K562 (cell line): ENCODE measurements around the gene PAPOLB. TPM values are rescaled to one million over a fixed set of nuclear protein-coding genes. Genes with fewer than 3 reads are reported as not detected.

Experiments
- ATAC-seq: fragments of 200-7000 bp; cut with Tn5 transposase; 3 replicates; pipeline ENCODE4 v1.9.1; 2020; ENCODE audit warnings: moderate library complexity
- BruUV-seq: library from RNA; stranded (reverse); fragments of 400-500 nt; replicated peaks from 2 replicates; lab custom pipeline; 2021; lab: Mats Ljungman, UMichigan
- CTCF ChIA-PET: fragments of 300-600 bp; formaldehyde crosslinking; extraction: SDS; loops from one replicate; lab custom pipeline; 2021; ENCODE audit warnings: low intra/inter-chr PET ratio; lab: Yijun Ruan, JAX
- POLR2A ChIA-PET: fragments of 300-600, 350-650 bp; sonication (Branson Sonifier 250); formaldehyde crosslinking; extraction: SDS; loops from one replicate; lab custom pipeline; 2021; ENCODE audit warnings: antibody characterized with exemption, inconsistent platforms; lab: Yijun Ruan, JAX
- DNase-seq, 4 experiments: peaks; one replicate each; pipeline versions ENCODE4 v3.0.0 to v3.0.0-alpha.2; 2011 to 2018; ENCODE audit warnings: low spot score in 3 of 4, mixed read lengths in 3 of 4; ENCODE audit errors: extremely low read depth in 1 of 4
- FAIRE-seq: peaks from 2 replicates; lab custom pipeline; 2011; peaks lifted over from hg19 to GRCh38; lab: Jason Lieb, UNC
- H2AFZ ChIP-seq: 2 replicates; pipeline ENCODE4 v1.6.0; 2011; ENCODE audit warnings: low read depth, low read length, control low read depth, inconsistent platforms
- H3K27ac ChIP-seq: fragments of 200-600 bp; 3 replicates; pipeline ENCODE4 v1.8.0; 2011; ENCODE audit warnings: low read depth, mild to moderate bottlenecking, control low read depth, inconsistent platforms, low read length, moderate library complexity, mixed read lengths; ENCODE audit errors: extremely low read depth
- H3K27me3 ChIP-seq, 2 experiments: fragments of 300-600 bp in 1 of 2; 2 replicates in 1 of 2; 3 replicates in 1 of 2; pipeline versions ENCODE4 v1.6.0 to v1.8.0; 2011; ENCODE audit warnings: inconsistent platforms in 2 of 2, low read length in 2 of 2, mild to moderate bottlenecking in 1 of 2, mixed read lengths in 1 of 2, moderate library complexity in 1 of 2; ENCODE audit not compliant: control insufficient read depth in 2 of 2, insufficient read depth in 2 of 2
- H3K36me3 ChIP-seq: fragments of 300-600 bp; 3 replicates; pipeline ENCODE4 v1.8.0; 2011; ENCODE audit warnings: mild to moderate bottlenecking, low read length, inconsistent platforms; ENCODE audit not compliant: control insufficient read depth, insufficient read depth
- H3K4me1 ChIP-seq, 2 experiments: fragments of 200-600 bp in 1 of 2; replicated peaks in 1 of 2; 2 replicates in 1 of 2; 3 replicates in 1 of 2; pipeline versions ENCODE4 v1.5.1 to v1.8.0; 2011; ENCODE audit warnings: inconsistent platforms in 2 of 2, low read length in 2 of 2, mild to moderate bottlenecking in 1 of 2, mixed read lengths in 1 of 2, moderate library complexity in 1 of 2; ENCODE audit not compliant: control insufficient read depth in 2 of 2, insufficient read depth in 2 of 2
- H3K4me2 ChIP-seq: 2 replicates; pipeline ENCODE4 v1.6.1; 2011; ENCODE audit warnings: low read length, control low read depth, inconsistent platforms, mixed read lengths; ENCODE audit not compliant: insufficient read depth
- H3K4me3 ChIP-seq: fragments of 200-600 bp; sonication (generic), shearing (Covaris generic); 2 replicates; pipeline ENCODE4 v1.5.1; 2016; ENCODE audit warnings: control low read depth, inconsistent platforms
- H3K79me2 ChIP-seq: fragments of 200-600 bp; 3 replicates; pipeline ENCODE4 v1.8.0; 2011; ENCODE audit warnings: low read length, inconsistent platforms; ENCODE audit not compliant: control insufficient read depth, insufficient read depth
- H3K9ac ChIP-seq, 2 experiments: 2 replicates each; pipeline versions ENCODE4 v1.6.0 to v1.6.1; 2011; ENCODE audit warnings: low read depth in 2 of 2, low read length in 2 of 2, control low read depth in 1 of 2, inconsistent platforms in 1 of 2, mild to moderate bottlenecking in 1 of 2, mixed read lengths in 1 of 2; ENCODE audit not compliant: insufficient read depth in 1 of 2
- H3K9me1 ChIP-seq: one replicate; pipeline ENCODE4 v1.6.0; 2011; ENCODE audit warnings: inconsistent platforms, mild to moderate bottlenecking, low read length, moderate library complexity; ENCODE audit not compliant: control insufficient read depth, insufficient read depth
- H3K9me3 ChIP-seq: replicated peaks from 2 replicates; pipeline ENCODE4 v1.5.1; 2011; ENCODE audit warnings: low read depth, low read length, inconsistent platforms; ENCODE audit not compliant: control insufficient read depth, insufficient read depth
- H4K20me1 ChIP-seq: replicated peaks from 2 replicates; pipeline ENCODE4 v1.6.1; 2011; ENCODE audit warnings: low read length, inconsistent platforms, mixed read lengths; ENCODE audit not compliant: control insufficient read depth, insufficient read depth
- CUX1 ChIP-seq: fragments of 200-800 bp; sonication (Bioruptor generic); IDR thresholded peaks from 2 replicates; pipeline ENCODE4 v1.6.1; 2016; ENCODE audit warnings: missing genetic modification characterization, missing compliant biosample characterization
- GMEB1 ChIP-seq: fragments of 250-450 bp; sonication (Bioruptor Pico); IDR thresholded peaks from 2 replicates; pipeline ENCODE4 v1.4.0; 2020; ENCODE audit warnings: mild to moderate bottlenecking
- GTF2E2 ChIP-seq: fragments of 200-800 bp; sonication (Bioruptor generic); IDR thresholded peaks from 2 replicates; pipeline ENCODE4 v1.6.1; 2016; ENCODE audit warnings: missing genetic modification characterization, missing compliant biosample characterization
- MXD1 ChIP-seq: fragments of 250-450 bp; sonication (Bioruptor Pico); IDR thresholded peaks from 2 replicates; pipeline ENCODE4 v1.8.0; 2021; ENCODE audit warnings: borderline replicate concordance, mild to moderate bottlenecking, moderate library complexity; ENCODE audit not compliant: poor library complexity, severe bottlenecking
- RFX5 ChIP-seq: IDR thresholded peaks from 2 replicates; pipeline ENCODE4 v1.6.1; 2011; ENCODE audit warnings: low read depth, mild to moderate bottlenecking, improper control_type of control experiment, low read length
- SMARCC2 ChIP-seq: fragments of 450-650 bp; IDR thresholded peaks from 2 replicates; pipeline ENCODE4 v1.6.1; 2017; ENCODE audit warnings: antibody characterized with exemption, moderate library complexity, mild to moderate bottlenecking, low read depth
- TAF1 ChIP-seq: IDR thresholded peaks from 2 replicates; pipeline ENCODE4 v1.6.1; 2011; ENCODE audit warnings: mild to moderate bottlenecking, low read length, moderate library complexity; ENCODE audit not compliant: insufficient read depth, control insufficient read depth, severe bottlenecking; ENCODE audit errors: extremely low read depth
- ZFP36 ChIP-seq: fragments of 150-350 bp; IDR thresholded peaks from 2 replicates; pipeline ENCODE4 v1.6.1; 2018; ENCODE audit warnings: low read length, low read depth; ENCODE audit not compliant: partially characterized antibody
- WGBS: fragments of 100-300 bp; shearing (Covaris generic); methylation state at CpG from one replicate; pipeline ENCODE4 v1.1.6; 2016; ENCODE audit warnings: low coverage, mixed read lengths; ENCODE audit not compliant: insufficient coverage; ENCODE audit errors: missing lambda C conversion rate; 5-methylcytosine and 5-hydroxymethylcytosine counted together
- in situ Hi-C: fragments of 300-500 bp; cut with MboI; formaldehyde crosslinking; loops from 4 replicates; pipeline ENCODE4 v1.15.0; 2018; ENCODE audit warnings: inconsistent platforms, mixed read lengths
- intact Hi-C: fragments of 100-400 bp; cut with micrococcal nuclease; formaldehyde crosslinking; loops from 2 replicates; pipeline ENCODE4 v1.14.2; 2022
- polyA plus RNA-seq, 8 experiments: library from polyadenylated mRNA; depleted of rRNA in 4 of 8; stranded (reverse) in 5 of 8; unstranded in 3 of 8; fragments of >200 nt; fragmentation: Nextera tagmentation in 2 of 8; fragmentation: Illumina TruSeq in 1 of 8; extraction: Ambion mirVana in 2 of 8; extraction: Trizol in 1 of 8; gene quantifications; 2 replicates each; pipeline versions ENCODE4 v1.2.1 to v1.2.3, GENCODE V29; 2011 to 2014; ENCODE audit warnings: inconsistent platforms in 1 of 8, missing spikeins in 1 of 8
- total RNA-seq, 7 experiments: library from RNA; depleted of rRNA in 6 of 7; stranded (reverse); fragments of >200 nt in 6 of 7; fragmentation: Illumina TruSeq in 2 of 7; extraction: Trizol in 2 of 7; gene quantifications; 2 replicates each; pipeline versions ENCODE4 v1.2.1 to v1.2.3, GENCODE V29; 2011 to 2021; ENCODE audit warnings: low replicate concordance in 1 of 7

PAPOLB gene
- total and polyA plus RNA-seq, 9 of the 15 experiments (the other 6 are each of a cell fraction or from before 2014, with no cell fraction given): 0.04 to 0.33 (median 0.16) TPM; not detected in 4

GRCh38 chr7:4822677-4823076, 39.2 kb downstream of the PAPOLB start:
- H3K27me3 ChIP-seq: peaks cover 0 to 9% of the 10 kb centered on the region in 2 experiments; a peak in 1 of 5 replicates
- no peak overlapping the region for H3K4me2 ChIP-seq
- H3K4me1 ChIP-seq: peaks cover 0 to 41% of the 10 kb centered on the region in 2 experiments; a peak in 2 of 5 replicates
- FAIRE-seq (no peak), DNase-seq (no peak), ATAC-seq (no peak)
- intact Hi-C loops: no loop called here
- BruUV-seq: no TSS peak
- in situ Hi-C loops: no loop called here
- CTCF ChIA-PET: no interaction called here
- TF ChIP-seq RFX5 (no peak), ZFP36 (no peak), TAF1 (no peak), SMARCC2 (no peak), GTF2E2 (tag) (no peak), GMEB1 (CRISPR knock-in tag) (no peak), MXD1 (no peak), CUX1 (CRISPR knock-in tag) (no peak)
- no peaks in the 10 kb centered on the region for H3K9me1 ChIP-seq
- no peak overlapping the region for H3K9ac ChIP-seq
- 63% methylated on average over 9 of the region's 9 CpGs for WGBS
- H4K20me1 ChIP-seq: no peaks in the 10 kb centered on the region
- H2AFZ ChIP-seq: no peak overlapping the region
- no peak overlapping the region for H3K27ac ChIP-seq
- no peak overlapping the region for H3K4me3 ChIP-seq
- H3K36me3 ChIP-seq: no peaks in the 10 kb centered on the region
- no peaks in the 10 kb centered on the region for H3K79me2 ChIP-seq
- no peaks in the 10 kb centered on the region for H3K9me3 ChIP-seq
- POLR2A ChIA-PET: no interaction called here
